Stomach (tissue), 9 donors: ENCODE data around the gene ESR2. TPM values are rescaled to one million over a fixed set of nuclear protein-coding genes. Genes with fewer than 3 reads are reported as not detected.

ENCODE experiments used
- DNase-seq, 2 donors: peaks; one replicate each; pipeline versions ENCODE4 v3.0.0 to v3.0.0-alpha.2; 2013 to 2019
- H3K27ac ChIP-seq, 5 donors: fragments of 200-600 bp in 4 of 5; sonication (generic) in 4 of 5; one replicate each; pipeline ENCODE4 v1.5.1; 2013 to 2019; ENCODE audit warnings: mild to moderate bottlenecking in 1 of 5, moderate library complexity in 1 of 5
- H3K27me3 ChIP-seq, 3 donors: fragments of 200-600 bp; sonication (generic); one replicate each; pipeline ENCODE4 v1.5.1; 2017 to 2019; ENCODE audit warnings: mixed run types in 1 of 3
- H3K36me3 ChIP-seq, 4 donors: fragments of 200-600 bp; sonication (generic); 1 replicate in 3 of 4; 2 replicates in 1 of 4; pipeline ENCODE4 v1.5.1; 2016 to 2019
- H3K4me1 ChIP-seq, 4 donors: fragments of 200-600 bp; sonication (generic); one replicate each; pipeline ENCODE4 v1.5.1; 2016 to 2019
- H3K4me3 ChIP-seq, 4 donors: fragments of 200-600 bp; sonication (generic) in 3 of 4; one replicate each; pipeline ENCODE4 v1.5.1; 2016 to 2019; ENCODE audit warnings: mild to moderate bottlenecking in 1 of 4
- H3K9me3 ChIP-seq, 4 donors: fragments of 200-600 bp; sonication (generic); one replicate each; pipeline ENCODE4 v1.5.1; 2016 to 2019
- CTCF ChIP-seq, 7 experiments: fragments of 450-650 bp in 4 of 7; fragments of 200-600 bp in 3 of 7; sonication (generic) in 3 of 7; IDR thresholded peaks; one replicate each; pipeline ENCODE4 v1.5.1; 2016 to 2019; ENCODE audit warnings: antibody characterized with exemption in 7 of 7, control low read depth in 2 of 7, mild to moderate bottlenecking in 1 of 7
- EP300 ChIP-seq: sonication (generic); formaldehyde crosslinking; IDR thresholded peaks from one replicate; pipeline ENCODE4 v1.6.1; 2017; ENCODE audit warnings: antibody characterized with exemption
- POLR2A ChIP-seq, 4 donors: fragments of 450-650 bp; IDR thresholded peaks; one replicate each; pipeline ENCODE4 v1.6.1; 2016; ENCODE audit warnings: antibody characterized with exemption in 4 of 4, control low read depth in 2 of 4, mild to moderate bottlenecking in 1 of 4, moderate library complexity in 1 of 4
- POLR2AphosphoS5 ChIP-seq, 3 donors: sonication (generic); formaldehyde crosslinking; IDR thresholded peaks; one replicate each; pipeline ENCODE4 v1.6.1; 2016; ENCODE audit warnings: antibody characterized with exemption in 3 of 3
- WGBS, 5 donors: extraction: QIAGEN DNeasy Blood & Tissue Kit in 3 of 5; methylation state at CpG; one replicate each; pipeline versions ENCODE4 v1.1.5 to v1.1.7; 2013 to 2018; 5-methylcytosine and 5-hydroxymethylcytosine counted together
- intact Hi-C: fragments of 100-400 bp; cut with DNase I; formaldehyde crosslinking; loops from one replicate; pipeline ENCODE4 v1.15.1; 2023; ENCODE audit warnings: low total_unique reads
- polyA plus RNA-seq, 3 donors: library from polyadenylated mRNA; stranded (reverse); fragments of 200-250 nt; gene quantifications; one replicate each; pipeline ENCODE4 v1.2.3, GENCODE V29; 2013
- total RNA-seq, 5 donors: library from RNA; depleted of rRNA; stranded (reverse); fragments of >200 nt; gene quantifications; one replicate each; pipeline versions ENCODE4 v1.1.0 to v1.2.3, GENCODE V29; 2014 to 2016
- donor health status: healthy with polysubstance abuse.
- donor health status: Bipolar disorder and iron deficiency.
- donor health status: healthy.

Gene ESR2
- total and polyA plus RNA-seq, 8 donors = 0.08 to 1.3 (median 0.58) TPM; not detected in 5

- H3K27ac ChIP-seq = peak overlapping the region in 2 of 5 donors; percentile 23 to 51
- intact Hi-C loops = no loop called here
- H3K9me3 ChIP-seq = no peaks in the 10 kb centered on the region
- no peak overlapping the region for H3K4me3 ChIP-seq
- TF ChIP-seq POLR2AphosphoS5 (IDR thresholded peaks at IDR 0.05) (no peak), EP300 (no peak), POLR2A (IDR thresholded peaks at IDR 0.05) (no peak), CTCF (IDR thresholded peaks at IDR 0.05) (no peak)
- peaks cover 66 to 100% (median 97%) of the 10 kb centered on the region in 4 donors for H3K36me3 ChIP-seq
- peaks cover 5 to 36% (median 23%) of the 10 kb centered on the region in 4 donors for H3K4me1 ChIP-seq
- no peaks in the 10 kb centered on the region for H3K27me3 ChIP-seq
- WGBS, 5 donors = 55 to 85% (median 74%) methylated on average over 9 to 14 of the region's 14 CpGs
- peak in 1 of 2 donors; percentile 52 for DNase-seq
These were observed 73.7 kb downstream of the ESR2 start for GRCh38 chr14:64220466-64220865.

GRCh38 chr14:64220056-64220455 lies 74.1 kb downstream of the ESR2 start:
- Histone ChIP-seq H3K4me3 (no peak overlapping the region), H3K4me1 (peaks cover 5 to 41% (median 25%) of the 10 kb centered on the region in 4 donors), H3K9me3 (no peaks in the 10 kb centered on the region), H3K27ac (peak overlapping the region in 1 of 5 donors; percentile 51), H3K27me3 (no peaks in the 10 kb centered on the region), H3K36me3 (peaks cover 65 to 100% (median 97%) of the 10 kb centered on the region in 4 donors)
- TF ChIP-seq EP300 (no peak), POLR2A (IDR thresholded peaks at IDR 0.05) (no peak), CTCF (IDR thresholded peaks at IDR 0.05) (no peak), POLR2AphosphoS5 (IDR thresholded peaks at IDR 0.05) (no peak)
- WGBS, 5 donors = 85 to 92% (median 90%) methylated on average over 4 of the region's 4 CpGs
- intact Hi-C loops = no loop called here
- no peak for DNase-seq

- peak overlapping the region in 2 of 5 donors; percentile 4 to 5 for H3K27ac ChIP-seq
- no peak overlapping the region for H3K4me3 ChIP-seq
- H3K9me3 ChIP-seq = no peaks in the 10 kb centered on the region
- H3K27me3 ChIP-seq = no peaks in the 10 kb centered on the region
- WGBS, 5 donors = 47 to 70% (median 64%) methylated on average over 15 of the region's 15 CpGs
- peak in 1 of 2 donors; percentile 78 for DNase-seq
- TF ChIP-seq CTCF (IDR thresholded peaks at IDR 0.05) (no peak), POLR2A (IDR thresholded peaks at IDR 0.05) (no peak), POLR2AphosphoS5 (IDR thresholded peaks at IDR 0.05) (no peak), EP300 (no peak)
- intact Hi-C loops = no loop called here
- H3K4me1 ChIP-seq = peaks cover 16 to 50% (median 35%) of the 10 kb centered on the region in 4 donors
- peaks cover 67 to 97% (median 95%) of the 10 kb centered on the region in 4 donors for H3K36me3 ChIP-seq
These were observed 75.6 kb downstream of the ESR2 start for GRCh38 chr14:64218344-64219240.

GRCh38 chr14:64217834-64218233 lies 76.3 kb downstream of the ESR2 start:
- no peaks in the 10 kb centered on the region for H3K9me3 ChIP-seq
- H3K36me3 ChIP-seq = peaks cover 60 to 97% (median 94%) of the 10 kb centered on the region in 4 donors
- no peak overlapping the region for H3K4me3 ChIP-seq
- intact Hi-C loops = no loop called here
- peak overlapping the region in 1 of 5 donors; percentile 5 for H3K27ac ChIP-seq
- H3K27me3 ChIP-seq = no peaks in the 10 kb centered on the region
- 49 to 68% (median 55%) methylated on average over 7 of the region's 7 CpGs for WGBS, 5 donors
- no peak for DNase-seq
- peaks cover 20 to 53% (median 38%) of the 10 kb centered on the region in 4 donors for H3K4me1 ChIP-seq
- no peak for TF ChIP-seq CTCF (IDR thresholded peaks at IDR 0.05)
- TF ChIP-seq POLR2AphosphoS5 (IDR thresholded peaks at IDR 0.05) = no peak
- TF ChIP-seq POLR2A (IDR thresholded peaks at IDR 0.05) = no peak
- TF ChIP-seq EP300 = no peak
